WTC11 (cell line): ENCODE results near the gene ARL10. TPM values are rescaled to one million over a fixed set of nuclear protein-coding genes. Genes with fewer than 3 reads are reported as not detected.

Experiments
- AR ChIP-seq: fragments of 250-450 bp; sonication (Bioruptor Pico); IDR thresholded peaks from 2 replicates; pipeline ENCODE4 v1.9.0; 2021; ENCODE audit warnings: mild to moderate bottlenecking
- CDX4 ChIP-seq: fragments of 250-450 bp; sonication (Bioruptor Pico); IDR thresholded peaks from 2 replicates; pipeline ENCODE4 v1.9.0; 2021; ENCODE audit warnings: moderate library complexity, mild to moderate bottlenecking, inconsistent platforms, borderline replicate concordance
- E2F1 ChIP-seq: sonication (generic); formaldehyde crosslinking; IDR thresholded peaks from 2 replicates; pipeline ENCODE4 v1.8.0; 2022; ENCODE audit warnings: mild to moderate bottlenecking, missing genetic modification reagents
- EMX1 ChIP-seq: fragments of 250-450 bp; sonication (Bioruptor Pico); IDR thresholded peaks from 2 replicates; pipeline ENCODE4 v1.8.0; 2021; ENCODE audit warnings: mild to moderate bottlenecking
- ESRRA ChIP-seq: sonication (generic); formaldehyde crosslinking; IDR thresholded peaks from 2 replicates; pipeline ENCODE4 v1.8.1; 2022; ENCODE audit warnings: mild to moderate bottlenecking, missing genetic modification reagents, borderline replicate concordance
- ETV6 ChIP-seq: sonication (generic); formaldehyde crosslinking; IDR thresholded peaks from 2 replicates; pipeline ENCODE4 v1.8.1; 2022; ENCODE audit warnings: mild to moderate bottlenecking, missing genetic modification reagents
- FOXJ3 ChIP-seq: sonication (generic); formaldehyde crosslinking; IDR thresholded peaks from 2 replicates; pipeline ENCODE4 v1.9.0; 2021; ENCODE audit warnings: missing genetic modification reagents, mild to moderate bottlenecking, borderline replicate concordance
- FOXP1 ChIP-seq: sonication (generic); formaldehyde crosslinking; IDR thresholded peaks from 2 replicates; pipeline ENCODE4 v1.8.0; 2022; ENCODE audit warnings: missing genetic modification reagents, mild to moderate bottlenecking, moderate library complexity, borderline replicate concordance
- FOXP4 ChIP-seq: sonication (generic); formaldehyde crosslinking; IDR thresholded peaks from 2 replicates; pipeline ENCODE4 v1.8.0; 2022; ENCODE audit warnings: mild to moderate bottlenecking, missing genetic modification reagents
- GABPB1 ChIP-seq: sonication (generic); formaldehyde crosslinking; IDR thresholded peaks from 2 replicates; pipeline ENCODE4 v1.8.1; 2023; ENCODE audit warnings: mild to moderate bottlenecking, missing genetic modification reagents
- IRF2 ChIP-seq: sonication (generic); formaldehyde crosslinking; IDR thresholded peaks from 2 replicates; pipeline ENCODE4 v1.8.0; 2022; ENCODE audit warnings: low read depth, missing genetic modification reagents, borderline replicate concordance
- JAZF1 ChIP-seq: fragments of 250-450 bp; sonication (Bioruptor Pico); IDR thresholded peaks from 2 replicates; pipeline ENCODE4 v1.9.0; 2021; ENCODE audit warnings: moderate library complexity, mild to moderate bottlenecking, inconsistent platforms
- NR1H2 ChIP-seq: sonication (generic); formaldehyde crosslinking; IDR thresholded peaks from 2 replicates; pipeline ENCODE4 v1.9.0; 2021; ENCODE audit warnings: mild to moderate bottlenecking, moderate library complexity, missing genetic modification reagents
- OVOL2 ChIP-seq: fragments of 250-450 bp; sonication (Bioruptor Pico); IDR thresholded peaks from 2 replicates; pipeline ENCODE4 v1.9.0; 2021; ENCODE audit warnings: mild to moderate bottlenecking, borderline replicate concordance
- PRDM15 ChIP-seq: sonication (generic); formaldehyde crosslinking; IDR thresholded peaks from 2 replicates; pipeline ENCODE4 v1.8.0; 2022; ENCODE audit warnings: missing genetic modification reagents
- STAT6 ChIP-seq: sonication (generic); formaldehyde crosslinking; conservative IDR thresholded peaks from 2 replicates; pipeline ENCODE4 v1.8.1; 2023; ENCODE audit warnings: mild to moderate bottlenecking, low read depth, missing genetic modification reagents, moderate library complexity
- TEAD1 ChIP-seq: sonication (generic); formaldehyde crosslinking; IDR thresholded peaks from 2 replicates; pipeline ENCODE4 v1.8.0; 2022; ENCODE audit warnings: mild to moderate bottlenecking, missing genetic modification reagents
- USF2 ChIP-seq: sonication (generic); formaldehyde crosslinking; IDR thresholded peaks from 2 replicates; pipeline ENCODE4 v1.8.1; 2023; ENCODE audit warnings: mild to moderate bottlenecking, missing genetic modification reagents, moderate library complexity
- ZBTB21 ChIP-seq: sonication (generic); formaldehyde crosslinking; IDR thresholded peaks from 2 replicates; pipeline ENCODE4 v1.8.1; 2023; ENCODE audit warnings: mild to moderate bottlenecking, missing genetic modification reagents, borderline replicate concordance
- ZBTB43 ChIP-seq: sonication (generic); formaldehyde crosslinking; IDR thresholded peaks from 2 replicates; pipeline ENCODE4 v1.8.1; 2023; ENCODE audit warnings: mild to moderate bottlenecking, missing genetic modification reagents
- ZNF232 ChIP-seq: sonication (generic); formaldehyde crosslinking; IDR thresholded peaks from 2 replicates; pipeline ENCODE4 v1.8.0; 2022; ENCODE audit warnings: mild to moderate bottlenecking, missing genetic modification reagents
- ZNF317 ChIP-seq: sonication (generic); formaldehyde crosslinking; IDR thresholded peaks from 2 replicates; pipeline ENCODE4 v1.8.1; 2023; ENCODE audit warnings: low read depth, mild to moderate bottlenecking, moderate library complexity, missing genetic modification reagents, borderline replicate concordance
- ZNF671 ChIP-seq: fragments of 250-450 bp; sonication (Bioruptor Pico); IDR thresholded peaks from 2 replicates; pipeline ENCODE4 v1.8.0; 2021; ENCODE audit warnings: mild to moderate bottlenecking
- total RNA-seq: library from RNA; stranded (reverse); gene quantifications from 3 replicates; pipeline ENCODE4 v1.2.3, GENCODE V29; 2021

The ARL10 gene
- total RNA-seq, 1 experiment from 2014 or later, result 6.8 TPM

- TF ChIP-seq PRDM15 (CRISPR knock-in tag) (no peak), CDX4 (CRISPR knock-in tag) (no peak), ZBTB21 (CRISPR knock-in tag) (no peak), EMX1 (CRISPR knock-in tag) (0 out of 2 replicates have a peak, but pooled peaks have one; percentile 19), IRF2 (CRISPR knock-in tag) (no peak), ZNF671 (CRISPR knock-in tag) (no peak), ETV6 (CRISPR knock-in tag) (no peak; the same call in 1 of the 2 replicates), OVOL2 (CRISPR knock-in tag) (no peak), ESRRA (CRISPR knock-in tag) (no peak; the same call in none of the 2 replicates), FOXP1 (CRISPR knock-in tag) (peak; percentile 88), STAT6 (no peak), AR (no peak), TEAD1 (peak; percentile 14; the same call in 1 of the 2 replicates), ZNF317 (no peak), FOXJ3 (CRISPR knock-in tag) (no peak), NR1H2 (CRISPR knock-in tag) (no peak), USF2 (CRISPR knock-in tag) (0 out of 2 replicates have a peak, but pooled peaks have one; percentile 43), ZBTB43 (peak; percentile 72), JAZF1 (CRISPR knock-in tag) (no peak), FOXP4 (CRISPR knock-in tag) (peak; percentile 60; the same call in 1 of the 2 replicates), ZNF232 (CRISPR knock-in tag) (no peak), E2F1 (CRISPR knock-in tag) (no peak), GABPB1 (CRISPR knock-in tag) (peak; percentile 74)
Observed at GRCh38 chr5:176388444-176389134, 23.3 kb downstream of the ARL10 start, which contains the start of the genes HIGD2A and NOP16 (continued).
